ENCODE results near the gene CAMKMT.

GRCh38 chr2:44722026-44722625 is 360.4 kb downstream of the CAMKMT start:
- TF ChIP-seq CTCF (IDR thresholded peaks at IDR 0.05) (no peak), POLR2A (IDR thresholded peaks at IDR 0.05) (no peak), EP300 (IDR thresholded peaks at IDR 0.05; ENCODE audit: low read depth) (no peak), POLR2AphosphoS5 (IDR thresholded peaks at IDR 0.05) (no peak)

All from transverse colon (tissue), 4 donors.